Prostate gland (tissue), 2 donors: ENCODE data around the gene AP2M1. TPM values are rescaled to one million over a fixed set of nuclear protein-coding genes. Genes with fewer than 3 reads are reported as not detected.

Source experiments
- DNase-seq: peaks from one replicate; pipeline ENCODE4 v3.0.0-alpha.2; 2019; ENCODE audit warnings: low spot score
- H3K27ac ChIP-seq, 2 donors: fragments of 200-600 bp; sonication (generic); 2 replicates each; pipeline ENCODE4 v1.5.1; 2017 to 2019
- H3K27me3 ChIP-seq: fragments of 200-600 bp; sonication (generic); replicated peaks from 2 replicates; pipeline ENCODE4 v1.5.1; 2019; ENCODE audit not compliant: insufficient read depth
- H3K36me3 ChIP-seq, 2 donors: fragments of 200-600 bp; sonication (generic); 1 replicate in 1 of 2; 2 replicates in 1 of 2; pipeline versions ENCODE4 v1.5.1 to v1.8.1; 2017 to 2019
- H3K4me1 ChIP-seq: fragments of 200-600 bp; sonication (generic); replicated peaks from 2 replicates; pipeline ENCODE4 v1.5.1; 2019
- H3K4me3 ChIP-seq, 2 donors: fragments of 200-600 bp; sonication (generic); 2 replicates each; pipeline ENCODE4 v1.5.1; 2017 to 2019
- H3K9me3 ChIP-seq: fragments of 200-600 bp; sonication (generic); 2 replicates; pipeline ENCODE4 v1.5.1; 2017
- CTCF ChIP-seq, 4 experiments: fragments of 200-600 bp in 2 of 4; fragments of 450-650 bp in 2 of 4; sonication (generic) in 2 of 4; IDR thresholded peaks; 1 replicate in 3 of 4; 2 replicates in 1 of 4; pipeline ENCODE4 v1.5.1; 2016 to 2019; ENCODE audit warnings: antibody characterized with exemption in 4 of 4, mild to moderate bottlenecking in 2 of 4, moderate library complexity in 2 of 4
- POLR2A ChIP-seq: fragments of 450-650 bp; IDR thresholded peaks from one replicate; pipeline ENCODE4 v1.6.1; 2016; ENCODE audit warnings: antibody characterized with exemption, mild to moderate bottlenecking
- POLR2AphosphoS5 ChIP-seq: sonication (generic); formaldehyde crosslinking; IDR thresholded peaks from one replicate; pipeline ENCODE4 v1.6.1; 2017; ENCODE audit warnings: antibody characterized with exemption
- WGBS: methylation state at CpG from one replicate; pipeline ENCODE4 v1.1.5; 2018; 5-methylcytosine and 5-hydroxymethylcytosine counted together
- intact Hi-C: fragments of 100-400 bp; cut with DNase I; formaldehyde crosslinking; loops from one replicate; pipeline ENCODE4 v1.14.2; 2022
- total RNA-seq, 2 donors: library from RNA; depleted of rRNA; stranded (reverse); fragments of >200 nt; gene quantifications; one replicate each; pipeline ENCODE4 v1.1.0, GENCODE V29; 2016

AP2M1 gene
- total RNA-seq, 2 donors from 2014 or later: 183 to 307 TPM

GRCh38 chr3:184203526-184203925 lies 28.9 kb downstream of the AP2M1 start:
- H3K9me3 ChIP-seq: no peaks in the 10 kb centered on the region
- H3K27ac ChIP-seq: no peak overlapping the region
- no peaks in the 10 kb centered on the region for H3K27me3 ChIP-seq
- TF ChIP-seq CTCF (IDR thresholded peaks at IDR 0.05) (no peak), POLR2AphosphoS5 (no peak), POLR2A (no peak)
- 80% methylated on average over 8 of the region's 8 CpGs for WGBS
- intact Hi-C loops: no loop called here
- H3K36me3 ChIP-seq: no peaks in the 10 kb centered on the region
- H3K4me3 ChIP-seq: no peak overlapping the region
- DNase-seq: no peak
- no peaks in the 10 kb centered on the region for H3K4me1 ChIP-seq

GRCh38 chr3:184209146-184209923 lies 34.7 kb downstream of the AP2M1 start:
- H3K36me3 ChIP-seq: no peaks in the 10 kb centered on the region
- no peak overlapping the region for H3K4me3 ChIP-seq
- no peak for TF ChIP-seq CTCF (IDR thresholded peaks at IDR 0.05)
- TF ChIP-seq POLR2A: no peak
- TF ChIP-seq POLR2AphosphoS5: no peak
- no peaks in the 10 kb centered on the region for H3K27me3 ChIP-seq
- H3K27ac ChIP-seq: no peak overlapping the region
- 38% methylated on average over 11 of the region's 11 CpGs for WGBS
- DNase-seq: no peak
- intact Hi-C loops: no loop called here
- no peaks in the 10 kb centered on the region for H3K4me1 ChIP-seq
- H3K9me3 ChIP-seq: no peaks in the 10 kb centered on the region

- Histone ChIP-seq H3K9me3 (no peaks in the 10 kb centered on the region), H3K27me3 (no peaks in the 10 kb centered on the region), H3K27ac (no peak overlapping the region), H3K36me3 (no peaks in the 10 kb centered on the region), H3K4me1 (no peaks in the 10 kb centered on the region), H3K4me3 (no peak overlapping the region)
- intact Hi-C loops: no loop called here
- WGBS: 55% methylated on average over 5 of the region's 5 CpGs
- TF ChIP-seq CTCF (IDR thresholded peaks at IDR 0.05): no peak
- TF ChIP-seq POLR2A: no peak
- no peak for TF ChIP-seq POLR2AphosphoS5
- no peak for DNase-seq
Observed at GRCh38 chr3:184211297-184211696, 36.6 kb downstream of the AP2M1 start.

GRCh38 chr3:184211718-184212117 lies 37.1 kb downstream of the AP2M1 start:
- H3K9me3 ChIP-seq: no peaks in the 10 kb centered on the region
- WGBS: 45% methylated on average over 5 of the region's 5 CpGs

More at GRCh38 chr3:184211718-184212117, 37.1 kb downstream of the AP2M1 start:
- DNase-seq: no peak
- H3K27me3 ChIP-seq: no peaks in the 10 kb centered on the region
- no peak overlapping the region for H3K27ac ChIP-seq
- intact Hi-C loops: no loop called here
- no peaks in the 10 kb centered on the region for H3K4me1 ChIP-seq
- no peaks in the 10 kb centered on the region for H3K36me3 ChIP-seq
- no peak for TF ChIP-seq CTCF (IDR thresholded peaks at IDR 0.05)
- TF ChIP-seq POLR2AphosphoS5: no peak
- TF ChIP-seq POLR2A: no peak
- H3K4me3 ChIP-seq: no peak overlapping the region
